OCI-LY1 (cell line): ENCODE results near the gene MAN2B2.

ENCODE experiments used
- EZH2 ChIP-seq: fragments of 200-600 bp; sonication (generic), shearing (Covaris generic); IDR thresholded peaks from 2 replicates; pipeline ENCODE4 v1.8.0; 2017; ENCODE audit warnings: borderline replicate concordance, mixed run types, mild to moderate bottlenecking, antibody characterized with exemption, low read length, moderate library complexity, mixed read lengths
- TF ChIP-seq, protein P1 (sequence below): fragments of 200-600 bp; sonication (generic), shearing (Covaris generic); IDR thresholded peaks from 2 replicates; pipeline ENCODE4 v1.5.1; 2017; ENCODE audit warnings: mild to moderate bottlenecking, antibody characterized with exemption, low read length, moderate library complexity, mixed read lengths

DNA sequence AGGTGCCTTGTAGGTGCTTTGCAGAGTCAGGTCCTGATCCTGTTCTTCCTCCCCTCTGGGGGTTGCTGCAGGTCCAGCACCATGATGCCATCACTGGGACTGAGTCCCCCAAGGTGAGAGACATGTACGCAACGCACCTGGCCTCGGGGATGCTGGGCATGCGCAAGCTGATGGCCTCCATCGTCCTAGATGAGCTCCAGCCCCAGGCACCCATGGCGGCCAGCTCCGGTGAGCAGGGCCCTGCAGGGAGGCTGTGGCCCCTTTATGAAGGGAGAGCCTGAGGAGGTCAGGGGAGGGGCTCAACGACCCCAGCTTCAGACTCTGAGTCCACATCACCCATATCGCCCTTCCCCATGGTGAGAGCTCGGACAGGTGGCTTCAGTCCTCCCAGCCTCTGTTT, 23.1 kb downstream of the MAN2B2 start:
- TF ChIP-seq, protein P1, sequence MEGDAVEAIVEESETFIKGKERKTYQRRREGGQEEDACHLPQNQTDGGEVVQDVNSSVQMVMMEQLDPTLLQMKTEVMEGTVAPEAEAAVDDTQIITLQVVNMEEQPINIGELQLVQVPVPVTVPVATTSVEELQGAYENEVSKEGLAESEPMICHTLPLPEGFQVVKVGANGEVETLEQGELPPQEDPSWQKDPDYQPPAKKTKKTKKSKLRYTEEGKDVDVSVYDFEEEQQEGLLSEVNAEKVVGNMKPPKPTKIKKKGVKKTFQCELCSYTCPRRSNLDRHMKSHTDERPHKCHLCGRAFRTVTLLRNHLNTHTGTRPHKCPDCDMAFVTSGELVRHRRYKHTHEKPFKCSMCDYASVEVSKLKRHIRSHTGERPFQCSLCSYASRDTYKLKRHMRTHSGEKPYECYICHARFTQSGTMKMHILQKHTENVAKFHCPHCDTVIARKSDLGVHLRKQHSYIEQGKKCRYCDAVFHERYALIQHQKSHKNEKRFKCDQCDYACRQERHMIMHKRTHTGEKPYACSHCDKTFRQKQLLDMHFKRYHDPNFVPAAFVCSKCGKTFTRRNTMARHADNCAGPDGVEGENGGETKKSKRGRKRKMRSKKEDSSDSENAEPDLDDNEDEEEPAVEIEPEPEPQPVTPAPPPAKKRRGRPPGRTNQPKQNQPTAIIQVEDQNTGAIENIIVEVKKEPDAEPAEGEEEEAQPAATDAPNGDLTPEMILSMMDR = no peak
- no peak for TF ChIP-seq EZH2
